ENCODE results near the gene GULP1.

DNA sequence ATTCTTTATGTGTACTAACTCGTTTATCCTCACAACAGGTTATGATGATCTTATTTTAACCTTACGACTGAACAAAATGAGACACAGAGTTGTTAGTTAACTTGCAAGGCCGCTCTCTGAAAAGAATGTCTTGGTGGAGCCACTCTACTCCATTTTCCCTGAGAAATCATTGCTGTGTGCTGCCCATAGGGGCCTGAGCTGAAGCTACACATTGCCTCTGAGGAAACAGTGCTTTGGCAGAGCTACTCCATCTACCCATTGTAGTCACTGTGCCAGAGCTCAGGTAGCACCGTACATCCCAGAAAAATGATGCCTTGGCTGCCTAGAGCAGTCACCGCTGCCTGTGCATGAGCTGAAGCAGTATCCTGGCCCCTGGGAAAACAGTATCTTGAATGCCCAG, 61.6 kb downstream of the GULP1 start:
- TF ChIP-seq, protein P1, sequence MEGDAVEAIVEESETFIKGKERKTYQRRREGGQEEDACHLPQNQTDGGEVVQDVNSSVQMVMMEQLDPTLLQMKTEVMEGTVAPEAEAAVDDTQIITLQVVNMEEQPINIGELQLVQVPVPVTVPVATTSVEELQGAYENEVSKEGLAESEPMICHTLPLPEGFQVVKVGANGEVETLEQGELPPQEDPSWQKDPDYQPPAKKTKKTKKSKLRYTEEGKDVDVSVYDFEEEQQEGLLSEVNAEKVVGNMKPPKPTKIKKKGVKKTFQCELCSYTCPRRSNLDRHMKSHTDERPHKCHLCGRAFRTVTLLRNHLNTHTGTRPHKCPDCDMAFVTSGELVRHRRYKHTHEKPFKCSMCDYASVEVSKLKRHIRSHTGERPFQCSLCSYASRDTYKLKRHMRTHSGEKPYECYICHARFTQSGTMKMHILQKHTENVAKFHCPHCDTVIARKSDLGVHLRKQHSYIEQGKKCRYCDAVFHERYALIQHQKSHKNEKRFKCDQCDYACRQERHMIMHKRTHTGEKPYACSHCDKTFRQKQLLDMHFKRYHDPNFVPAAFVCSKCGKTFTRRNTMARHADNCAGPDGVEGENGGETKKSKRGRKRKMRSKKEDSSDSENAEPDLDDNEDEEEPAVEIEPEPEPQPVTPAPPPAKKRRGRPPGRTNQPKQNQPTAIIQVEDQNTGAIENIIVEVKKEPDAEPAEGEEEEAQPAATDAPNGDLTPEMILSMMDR (IDR thresholded peaks at IDR 0.05) = no peak
- TF ChIP-seq POLR2A (IDR thresholded peaks at IDR 0.05) = no peak

Data from uterus (tissue), 2 donors.